Left ventricle myocardium superior (tissue), 1 donor: Measurements from ENCODE around the gene GLRA1. TPM values are rescaled to one million over a fixed set of nuclear protein-coding genes. Genes with fewer than 3 reads are reported as not detected.
"Not testable (repeated sequence)": the region's sequence is repeated elsewhere in the genome, so short reads cannot be mapped to it uniquely, and the experiment has no call there.

ENCODE experiments used
- ATAC-seq: fragments of 200-7000 bp; cut with Tn5 transposase; one replicate; pipeline ENCODE4 v1.9.1; 2020; ENCODE audit warnings: mild to moderate bottlenecking, moderate library complexity
- DNase-seq: peaks from one replicate; pipeline ENCODE4 v3.0.0-alpha.2; 2020
- intact Hi-C: fragments of 100-400 bp; cut with micrococcal nuclease; formaldehyde crosslinking; loops from one replicate; pipeline ENCODE4 v1.11.0; 2022
- total RNA-seq: library from RNA; stranded (reverse); fragmentation: NEBNext Ultra II Directional; extraction: Animal tissue kit (Norgen Biotek cat#: 25700); gene quantifications from one replicate; pipeline ENCODE4 v1.2.1, GENCODE V29; 2021
- donor health status: DM: no; HTN: yes; CAD: no; lungs with severe emphysema.

Gene GLRA1
- total RNA-seq, 1 donor from 2014 or later, result not detected

DNA sequence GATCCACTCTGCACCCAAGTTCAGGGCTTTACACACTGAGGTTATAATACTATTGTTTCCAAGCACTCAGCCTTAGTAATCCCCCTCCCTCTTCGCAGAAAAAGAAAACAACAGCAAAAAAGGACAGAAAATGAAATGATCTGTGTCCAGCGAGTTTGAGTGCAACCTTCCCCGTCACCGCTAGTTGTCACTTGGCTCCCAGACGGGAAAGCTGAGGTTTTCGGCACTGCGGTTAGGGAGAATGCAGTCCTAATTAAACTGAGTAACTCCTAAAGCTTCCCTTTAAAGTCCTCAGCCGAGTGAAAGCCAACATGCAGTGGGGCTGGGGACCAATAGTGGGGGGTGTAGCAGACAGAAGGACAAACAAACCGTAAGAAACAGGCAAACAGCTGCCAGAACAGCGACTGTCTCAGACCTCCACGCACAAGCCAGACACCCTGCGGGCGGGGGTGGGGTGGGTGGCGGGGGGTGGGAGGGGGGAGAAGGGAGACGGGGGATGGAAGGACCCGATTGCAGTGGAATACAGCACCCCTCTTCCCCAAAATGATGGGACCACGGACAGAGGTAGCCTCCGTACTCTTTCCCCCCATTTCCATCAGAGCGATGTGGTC is 680 bp downstream of the GLRA1 start:
- ATAC-seq (no peak), DNase-seq (no peak)
- intact Hi-C loops, result no loop called here

DNA sequence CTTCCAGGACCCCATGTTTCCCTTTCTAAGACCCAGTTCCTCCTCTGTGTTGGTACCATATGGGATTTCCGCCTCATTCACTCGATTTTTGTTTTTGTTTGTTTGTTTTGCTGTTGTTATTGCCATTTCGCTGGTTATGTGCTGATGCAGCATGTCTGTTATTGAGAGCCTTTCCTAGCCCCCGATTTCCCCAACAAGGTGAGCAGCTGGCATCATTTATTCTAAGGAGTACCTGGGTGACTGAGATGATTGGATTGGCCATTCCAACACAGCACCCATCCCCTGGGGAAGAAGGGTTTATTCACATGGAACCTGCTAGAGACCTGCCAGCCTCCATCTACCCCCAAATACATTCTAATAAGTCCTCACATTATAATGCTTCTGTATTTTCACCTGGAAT is 2.7 kb downstream of the GLRA1 start:
- ATAC-seq (no peak), DNase-seq (no peak)
- intact Hi-C loops, result no loop called here

DNA sequence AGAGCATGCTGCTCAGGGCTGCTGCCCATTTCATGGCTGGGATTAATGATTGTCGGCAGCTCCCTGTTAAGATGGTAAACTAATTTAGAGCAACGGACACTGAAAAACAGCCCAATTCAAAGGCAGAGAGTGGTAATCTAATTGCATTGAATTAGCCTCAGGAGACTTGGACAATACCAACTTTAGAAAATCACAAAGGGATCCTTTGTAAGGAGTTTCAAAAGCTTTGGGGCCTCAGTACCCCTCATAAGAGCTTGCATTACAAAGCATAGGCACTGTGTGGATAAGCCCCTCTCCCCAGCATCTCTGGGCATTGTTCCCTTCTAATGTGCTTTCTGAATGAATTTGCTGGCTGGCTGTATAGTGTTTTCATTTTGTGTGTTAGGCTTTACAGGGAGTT is 6.7 kb downstream of the GLRA1 start:
- intact Hi-C loops, result no loop called here
- no peak for ATAC-seq
- DNase-seq, result no peak

DNA sequence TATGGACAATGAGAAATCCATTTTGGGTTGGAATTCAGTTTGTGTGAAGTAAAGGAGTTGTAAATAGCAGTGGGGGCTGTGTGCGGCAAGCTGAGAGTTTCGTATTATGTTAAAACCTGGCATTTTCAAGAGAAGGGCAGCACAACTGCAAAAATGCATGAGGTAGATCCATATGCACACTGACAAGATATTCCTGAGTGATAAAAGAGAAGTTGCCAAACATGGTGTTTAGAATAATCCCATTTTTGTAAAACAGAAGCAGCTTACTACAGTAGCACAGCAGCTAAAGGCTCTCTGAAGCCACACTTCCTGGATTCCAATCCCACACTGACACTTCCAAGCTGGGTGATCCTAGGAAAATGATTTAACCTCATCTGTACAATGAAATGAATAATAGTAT is 11.2 kb downstream of the GLRA1 start:
- DNase-seq (no peak), ATAC-seq (no peak)
- intact Hi-C loops, result no loop called here

DNA sequence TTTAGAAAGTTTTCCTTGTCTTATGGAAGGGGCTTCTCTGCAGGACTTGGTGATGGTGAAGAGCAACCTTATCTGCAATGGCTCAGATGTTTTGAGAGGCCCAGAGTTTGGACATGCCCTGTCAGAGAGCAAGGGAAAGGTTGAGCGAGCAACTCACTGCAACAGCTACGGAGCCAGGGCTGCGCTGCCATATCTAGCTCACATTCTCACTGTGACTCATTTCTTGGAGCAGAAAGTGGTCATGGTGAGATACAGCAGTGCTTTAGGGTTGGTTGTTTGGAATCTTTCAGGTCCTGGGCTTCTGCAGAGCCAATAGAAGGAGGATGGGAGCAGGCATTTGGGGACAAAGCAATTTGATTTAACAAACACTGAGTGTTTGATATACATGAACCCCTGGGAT is 12.3 kb downstream of the GLRA1 start:
- peak; percentile 35 for DNase-seq
- intact Hi-C loops, result no loop called here
- ATAC-seq, result peak; percentile 86

DNA sequence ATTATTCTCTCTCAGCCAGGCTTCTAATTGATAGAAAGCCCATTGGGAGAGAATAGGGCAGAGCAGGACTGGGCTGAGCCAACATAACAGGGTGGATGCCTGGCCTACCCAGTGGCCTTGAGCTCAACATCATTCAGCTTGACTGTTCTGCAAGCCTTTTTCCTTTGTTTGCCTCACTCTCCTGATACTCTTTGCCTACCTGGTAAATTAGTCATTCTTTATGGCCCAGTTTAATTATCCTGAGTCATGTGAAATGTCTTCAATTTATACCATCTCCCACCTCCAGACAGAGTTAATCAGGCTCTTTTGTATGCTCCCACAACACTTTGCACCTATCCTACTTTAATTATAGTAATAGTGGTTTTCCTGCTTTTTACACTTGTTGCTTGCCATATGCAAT is 13.6 kb downstream of the GLRA1 start:
- DNase-seq (no peak), ATAC-seq (no peak)
- intact Hi-C loops, result no loop called here

DNA sequence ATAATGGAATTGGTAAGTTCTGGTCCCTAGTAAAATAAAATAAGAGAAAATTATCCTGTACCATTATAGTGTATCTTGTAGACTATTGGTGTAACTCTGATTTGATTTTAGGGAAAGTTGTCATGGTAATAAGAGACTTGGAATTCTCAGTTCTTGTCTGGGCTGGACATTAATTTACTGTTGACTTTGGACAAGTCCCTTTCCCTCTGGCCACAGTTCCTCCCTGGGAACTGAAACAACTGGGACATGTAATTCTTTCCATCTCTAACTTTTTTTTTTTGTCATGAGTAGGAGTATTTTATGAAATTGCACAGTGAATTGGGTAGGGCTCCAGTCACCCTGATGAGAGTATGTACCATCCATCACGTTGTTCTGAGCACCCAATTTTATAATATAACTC is 15.0 kb downstream of the GLRA1 start:
- DNase-seq, result no peak

DNA sequence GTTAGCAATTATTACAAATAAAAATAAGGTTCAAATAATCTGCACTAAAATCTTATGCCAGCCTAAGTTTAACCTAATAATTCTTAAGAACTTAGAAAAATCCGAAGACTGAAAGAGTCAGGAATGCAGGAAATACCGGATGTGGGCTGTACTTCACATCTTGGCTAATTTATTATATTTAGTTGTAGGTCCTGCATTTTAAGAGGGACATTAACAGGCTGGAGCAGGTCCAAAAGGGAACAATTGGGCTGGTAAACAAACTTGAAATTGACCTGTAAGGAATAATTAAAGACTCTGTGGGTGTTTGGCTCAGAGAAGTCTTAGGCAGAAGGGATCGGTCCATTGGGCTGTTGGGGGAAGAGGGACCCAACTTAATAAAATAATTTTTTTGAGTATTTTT is 18.4 kb downstream of the GLRA1 start:
- intact Hi-C loops, result no loop called here
- ATAC-seq (no peak), DNase-seq (no peak)

More for the DNA sequence above, 15.0 kb downstream of the GLRA1 start:
- no peak for ATAC-seq
- intact Hi-C loops, result no loop called here

DNA sequence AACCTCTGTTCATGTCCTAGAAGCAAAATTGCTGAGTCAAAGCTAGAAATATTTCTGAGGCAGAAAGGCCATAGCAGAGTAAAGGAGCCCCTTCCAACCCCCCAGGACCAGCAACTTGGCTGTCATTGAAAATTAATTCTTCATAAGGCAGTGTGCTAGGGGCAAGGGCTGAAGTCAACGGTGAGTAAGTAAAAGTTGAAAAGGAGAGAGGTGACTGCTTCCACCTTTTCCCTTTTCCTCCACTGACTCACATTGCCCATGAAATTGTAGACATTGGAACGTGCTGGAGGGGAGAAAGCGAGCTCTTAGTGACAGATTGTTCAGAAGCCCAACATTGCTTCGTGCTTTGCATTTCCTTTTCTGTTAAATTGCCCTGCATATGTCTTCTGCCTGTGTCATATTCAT is 19.1 kb downstream of the GLRA1 start:
- ATAC-seq, result no peak
- DNase-seq, result no peak
- intact Hi-C loops, result no loop called here

DNA sequence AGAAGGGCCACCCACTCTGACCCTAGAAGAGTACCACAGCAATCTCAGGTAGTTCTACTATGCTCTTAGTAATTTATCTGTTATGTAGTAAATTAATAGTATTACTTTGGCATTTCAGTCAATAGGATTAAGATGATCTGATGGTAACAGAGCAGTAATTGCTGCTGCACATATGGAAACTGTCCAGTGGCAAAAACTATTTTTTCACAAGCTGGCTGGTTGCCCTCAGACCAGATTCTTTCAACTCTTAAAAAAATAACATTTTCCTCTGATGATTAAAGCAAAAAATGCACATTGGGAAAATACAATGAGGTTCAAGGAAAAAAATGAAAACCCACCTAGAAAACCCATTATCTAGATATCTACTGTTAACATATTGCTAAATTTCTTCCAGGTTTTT is 19.7 kb downstream of the GLRA1 start:
- ATAC-seq (no peak), DNase-seq (no peak)
- intact Hi-C loops, result no loop called here

DNA sequence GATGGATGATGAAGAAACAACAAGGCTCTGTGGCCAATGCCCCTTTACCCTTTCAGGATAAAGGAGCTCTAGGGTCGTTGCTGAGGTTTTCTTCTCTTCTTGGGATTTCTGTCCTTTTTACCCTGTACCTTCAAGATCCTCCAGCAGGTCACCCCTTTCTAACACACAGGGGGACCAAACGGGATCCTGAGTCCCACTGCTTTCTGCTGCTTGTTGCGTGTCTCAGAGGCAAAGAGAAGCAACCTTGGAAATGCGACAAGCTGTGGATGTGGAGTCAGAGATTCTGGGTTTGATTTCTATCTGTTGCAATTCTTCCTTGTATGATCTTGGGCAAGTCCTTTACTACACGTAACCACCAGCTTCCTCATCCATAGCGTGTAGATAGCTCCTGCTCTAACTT is 20.5 kb downstream of the GLRA1 start:
- DNase-seq (no peak), ATAC-seq (no peak)
- intact Hi-C loops, result no loop called here

DNA sequence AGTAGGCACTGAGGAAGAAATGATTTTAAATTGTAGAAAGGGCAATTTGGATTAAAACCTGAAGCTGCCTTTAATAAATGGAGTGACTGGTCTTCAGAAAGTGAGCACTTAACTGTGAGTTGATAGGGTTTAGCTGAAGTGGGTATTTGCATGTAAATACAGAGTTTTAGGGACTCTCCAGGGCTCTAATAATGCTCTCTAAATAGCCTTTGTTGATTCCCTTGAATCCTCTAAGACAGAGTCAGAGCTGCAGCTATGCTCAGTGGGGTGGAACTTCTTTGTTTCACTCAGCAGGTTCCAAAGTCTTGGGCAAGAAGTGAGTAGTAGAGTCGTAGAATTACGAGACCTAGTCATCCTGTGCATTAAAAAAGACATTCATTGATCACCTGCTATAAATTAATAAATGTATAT is 21.4 kb downstream of the GLRA1 start:
- no peak for DNase-seq
- ATAC-seq, result no peak
- intact Hi-C loops, result no loop called here

DNA sequence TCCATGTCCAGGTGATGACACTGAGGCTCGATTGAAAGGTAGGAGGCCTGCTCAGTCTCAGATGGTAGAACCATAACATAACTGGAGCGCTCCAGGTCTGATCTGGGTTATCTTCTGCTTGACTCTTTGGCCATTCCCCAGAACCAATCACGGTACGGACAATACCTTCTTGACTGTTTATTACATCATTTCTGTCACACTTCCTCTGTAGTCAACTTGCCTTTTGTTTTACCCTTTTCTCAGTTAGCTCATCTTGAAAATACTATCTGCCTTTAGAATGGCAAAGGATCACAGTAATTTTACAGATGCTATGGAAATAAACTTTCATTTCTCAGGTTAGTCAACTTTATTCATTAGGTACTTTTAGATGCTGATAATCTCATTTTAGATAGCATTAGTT is 22.4 kb downstream of the GLRA1 start:
- intact Hi-C loops, result no loop called here
- no peak for DNase-seq
- no peak for ATAC-seq

DNA sequence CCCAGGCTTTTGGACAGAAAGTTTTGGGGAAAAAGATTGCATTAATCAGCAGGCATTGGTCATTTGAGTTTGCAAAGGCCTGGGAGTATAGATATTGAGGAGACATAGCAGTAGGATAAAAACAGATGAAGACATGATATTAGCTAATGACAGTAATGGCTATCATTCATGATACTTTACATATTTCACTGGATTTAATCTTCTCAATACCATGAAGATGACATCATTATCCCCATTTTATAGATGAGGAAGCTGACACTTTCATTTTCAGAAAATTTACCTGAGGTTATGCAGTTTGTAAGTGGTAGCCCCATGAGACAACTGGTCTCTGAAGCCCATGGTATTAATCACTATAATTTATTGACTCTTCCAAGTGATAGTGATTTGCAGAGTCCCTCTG is 23.0 kb downstream of the GLRA1 start:
- ATAC-seq (no peak), DNase-seq (no peak)
- intact Hi-C loops, result no loop called here

DNA sequence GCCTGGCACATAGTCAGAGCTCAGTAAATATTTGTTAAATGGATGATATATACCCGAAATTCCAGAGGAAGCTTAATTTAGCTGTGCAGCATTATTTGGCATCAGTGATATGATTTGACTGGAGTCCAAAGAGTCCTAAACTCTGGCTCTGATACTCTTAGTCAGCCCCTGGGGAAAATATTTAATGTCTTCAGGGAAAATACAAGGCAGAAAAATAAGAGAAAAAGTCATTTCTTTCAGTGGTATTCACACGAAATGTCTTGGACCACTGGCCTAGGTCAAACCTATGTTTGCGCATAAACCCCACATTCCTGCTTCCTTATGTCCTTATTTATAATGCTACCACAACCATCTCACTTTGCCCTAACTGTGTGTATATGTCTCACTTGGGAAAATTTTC is 23.8 kb downstream of the GLRA1 start:
- DNase-seq (no peak), ATAC-seq (no peak)
- intact Hi-C loops, result no loop called here

DNA sequence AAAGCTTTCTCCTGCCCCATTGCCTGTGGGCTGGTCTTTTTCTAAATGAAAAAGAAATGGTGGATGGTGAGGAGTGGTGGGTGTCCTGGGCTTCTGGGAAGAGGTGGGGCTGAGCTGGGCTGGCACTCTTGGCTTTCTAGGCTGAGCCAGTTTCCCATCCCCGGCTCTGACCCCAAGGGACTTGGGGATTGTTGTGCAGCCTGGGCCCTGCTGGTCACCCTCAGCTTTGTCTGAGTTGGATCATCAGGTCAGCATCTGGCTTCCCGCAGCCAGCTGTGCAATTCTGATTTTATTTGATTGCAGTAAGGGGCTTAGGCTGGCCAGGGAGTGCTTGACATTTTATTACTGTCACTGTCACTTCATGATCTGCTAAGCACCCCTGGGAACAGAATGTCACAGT is 25.3 kb downstream of the GLRA1 start:
- ATAC-seq (no peak), DNase-seq (no peak)
- intact Hi-C loops, result no loop called here

DNA sequence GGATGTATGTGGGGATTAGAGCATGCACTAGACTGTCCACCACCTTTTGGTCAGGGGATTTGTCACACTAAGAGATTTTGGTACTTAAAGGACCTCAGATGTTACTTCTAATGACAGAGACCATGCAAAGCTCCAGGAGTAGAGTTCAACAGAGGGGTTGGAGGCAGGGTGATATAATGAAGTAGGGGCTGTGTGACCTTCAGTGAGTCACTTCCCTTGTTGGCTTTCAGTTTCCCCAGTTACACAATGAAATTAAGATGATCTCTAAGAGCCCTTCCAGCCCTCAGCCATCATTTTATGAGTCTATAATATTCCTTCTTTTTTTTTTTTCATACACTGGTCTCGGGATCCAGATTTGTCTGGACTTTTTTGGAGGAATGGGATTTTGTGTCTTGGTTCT is 26.8 kb downstream of the GLRA1 start:
- intact Hi-C loops, result no loop called here
- ATAC-seq, result no peak
- no peak for DNase-seq

DNA sequence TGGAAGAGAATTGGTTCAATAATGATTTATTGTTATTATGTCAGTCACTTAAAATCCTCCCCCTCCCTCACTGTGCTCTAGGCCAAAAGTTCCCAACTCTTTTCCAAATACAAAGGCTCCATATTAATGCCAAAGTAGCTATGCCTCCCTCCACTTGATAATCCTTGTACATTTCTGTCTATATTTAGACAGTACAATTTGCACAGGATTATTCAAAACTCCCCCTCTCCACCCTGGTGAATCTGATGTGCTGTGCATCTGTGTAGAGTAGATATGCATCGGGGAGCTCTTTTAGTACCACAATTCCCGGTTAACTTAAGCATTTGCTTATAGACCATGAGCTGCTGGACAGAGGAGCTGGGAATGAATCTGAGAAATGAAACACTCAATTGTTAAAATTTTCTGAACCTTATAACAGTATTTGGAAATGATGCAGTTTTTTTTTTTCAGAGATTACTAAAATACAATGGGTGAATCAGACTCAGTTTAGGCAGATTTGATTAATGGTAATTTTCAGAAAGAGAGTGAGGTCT is 27.6 kb downstream of the GLRA1 start:
- intact Hi-C loops, result no loop called here
- DNase-seq (no peak), ATAC-seq (no peak)

DNA sequence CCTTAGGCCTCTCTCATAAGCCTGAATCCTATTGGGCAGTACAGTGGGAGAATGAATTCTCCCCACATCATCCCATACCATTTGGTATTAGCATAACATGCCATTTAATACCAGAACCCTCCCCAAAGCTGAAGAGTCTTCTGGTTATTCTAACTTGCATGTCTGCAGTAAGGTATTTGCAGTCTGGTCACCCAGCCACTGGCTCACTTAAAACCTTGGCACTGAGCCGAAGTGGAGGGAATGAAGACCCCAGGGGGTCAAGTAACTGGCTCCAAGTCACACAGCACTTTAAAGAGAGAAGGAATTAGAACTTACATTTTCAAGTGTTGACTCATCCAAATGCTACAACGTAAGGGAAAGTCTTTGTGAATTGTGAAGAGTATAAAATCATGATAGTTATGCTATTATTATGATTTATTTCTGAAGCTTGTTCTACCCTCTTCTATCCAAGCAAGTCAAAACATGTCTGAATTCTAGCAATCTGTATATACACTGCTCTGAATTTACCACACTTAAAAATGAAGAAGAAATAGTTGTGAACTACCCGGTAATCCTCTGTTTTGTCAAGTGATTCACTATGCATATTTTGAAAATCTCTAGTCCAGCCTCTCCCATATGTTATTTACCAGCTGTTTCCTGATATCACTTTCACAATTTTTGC is 28.5 kb downstream of the GLRA1 start:
- DNase-seq, result no peak
- intact Hi-C loops, result no loop called here
- no peak for ATAC-seq

DNA sequence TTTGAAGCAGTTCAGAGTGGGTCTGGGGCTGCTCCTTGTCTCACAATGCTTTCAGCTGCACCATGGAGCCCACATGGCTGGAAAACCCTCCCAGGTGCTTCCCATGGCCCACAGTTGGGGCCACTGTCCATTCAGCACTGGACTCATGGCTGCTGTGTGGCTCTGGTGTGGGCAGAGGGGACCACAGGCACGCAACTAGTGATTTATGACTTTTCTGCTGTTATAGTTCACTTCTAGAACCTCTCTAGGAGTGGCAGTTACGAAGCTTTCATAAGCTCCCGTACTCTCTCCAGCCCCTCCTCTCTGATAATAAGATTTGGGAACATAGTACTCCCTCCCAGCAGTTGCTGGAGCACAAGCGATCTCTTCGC is 29.0 kb downstream of the GLRA1 start:
- no peak for DNase-seq
- intact Hi-C loops, result no loop called here
- no peak for ATAC-seq

DNA sequence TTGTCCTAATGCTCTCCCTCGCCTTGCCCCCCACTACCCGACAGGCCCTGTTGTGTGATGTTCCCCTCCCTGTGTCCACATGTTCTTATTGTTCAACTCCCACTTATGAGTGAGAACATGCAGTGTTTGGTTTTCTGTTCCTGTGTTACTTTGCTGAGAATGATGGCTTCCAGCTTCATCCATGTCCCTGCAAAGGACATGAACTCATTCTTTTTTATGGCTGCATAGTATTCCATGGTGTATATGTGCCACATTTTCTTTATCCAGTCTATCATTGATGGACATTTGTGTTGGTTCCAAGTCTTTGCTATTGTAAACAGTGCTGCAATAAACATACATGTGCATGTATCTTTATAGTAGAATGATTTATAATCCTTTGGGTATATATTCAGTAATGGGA is 31.2 kb downstream of the GLRA1 start:
- intact Hi-C loops, ATAC-seq, DNase-seq: not testable (repeated sequence)
